ENCODE measurements around the gene SEMA5A. TPM values are rescaled to one million over a fixed set of nuclear protein-coding genes. Genes with fewer than 3 reads are reported as not detected.

SEMA5A gene
- total RNA-seq, 2 experiments from 2014 or later, result 1.1 to 1.7 TPM

- H3K9me3 Mint-ChIP-seq, result peaks cover 2% of the 10 kb centered on the region
- ChIA-PET CTCF (no interaction called here), POLR2A (no interaction called here)
These were observed 197.4 kb downstream of the SEMA5A start for GRCh38 chr5:9348401-9348996.

GRCh38 chr5:9347541-9348295, 198.2 kb downstream of the SEMA5A start:
- H3K4me3 Mint-ChIP-seq, result no peak overlapping the region
- peaks cover 2% of the 10 kb centered on the region for H3K9me3 Mint-ChIP-seq
- no peak overlapping the region for H3K27ac Mint-ChIP-seq
- no peaks in the 10 kb centered on the region for H3K4me1 Mint-ChIP-seq
- no peaks in the 10 kb centered on the region for H3K36me3 Mint-ChIP-seq (ENCODE audit: low read depth)
- POLR2A ChIA-PET, result no interaction called here
- no peaks in the 10 kb centered on the region for H3K27me3 Mint-ChIP-seq
- CTCF ChIA-PET, result no interaction called here
- DNase-seq, result no peak

More at GRCh38 chr5:9348401-9348996, 197.4 kb downstream of the SEMA5A start:
- Mint-ChIP-seq H3K27me3 (no peaks in the 10 kb centered on the region), H3K4me1 (no peaks in the 10 kb centered on the region), H3K36me3 (ENCODE audit: low read depth) (no peaks in the 10 kb centered on the region), H3K4me3 (no peak overlapping the region), H3K27ac (no peak overlapping the region)
- no peak for DNase-seq

- no peak overlapping the region for H3K27ac Mint-ChIP-seq
- DNase-seq, result no peak
- ChIA-PET POLR2A (no interaction called here), CTCF (no interaction called here)
- no peaks in the 10 kb centered on the region for H3K27me3 Mint-ChIP-seq
- H3K4me3 Mint-ChIP-seq, result no peak overlapping the region
- H3K4me1 Mint-ChIP-seq, result no peaks in the 10 kb centered on the region
- no peaks in the 10 kb centered on the region for H3K36me3 Mint-ChIP-seq (ENCODE audit: low read depth)
- H3K9me3 Mint-ChIP-seq, result peaks cover 2% of the 10 kb centered on the region
These were observed 198.8 kb downstream of the SEMA5A start for GRCh38 chr5:9347032-9347431.

- no peak overlapping the region for H3K27ac Mint-ChIP-seq
- no peak overlapping the region for H3K4me3 Mint-ChIP-seq
- POLR2A ChIA-PET, result no interaction called here
- CTCF ChIA-PET, result no interaction called here
- H3K9me3 Mint-ChIP-seq, result no peaks in the 10 kb centered on the region
- no peak for DNase-seq
- H3K36me3 Mint-ChIP-seq (ENCODE audit: low read depth), result no peaks in the 10 kb centered on the region
- H3K4me1 Mint-ChIP-seq, result no peaks in the 10 kb centered on the region
- no peaks in the 10 kb centered on the region for H3K27me3 Mint-ChIP-seq
These were observed 201.1 kb downstream of the SEMA5A start for GRCh38 chr5:9344751-9345240.

GRCh38 chr5:9343146-9343850, 202.6 kb downstream of the SEMA5A start:
- H3K36me3 Mint-ChIP-seq (ENCODE audit: low read depth), result no peaks in the 10 kb centered on the region
- H3K4me1 Mint-ChIP-seq, result peaks cover 1% of the 10 kb centered on the region
- POLR2A ChIA-PET, result no interaction called here
- H3K27ac Mint-ChIP-seq, result no peak overlapping the region
- H3K4me3 Mint-ChIP-seq, result no peak overlapping the region
- no peak for DNase-seq
- H3K9me3 Mint-ChIP-seq, result peaks cover 6% of the 10 kb centered on the region
- CTCF ChIA-PET, result no interaction called here
- no peaks in the 10 kb centered on the region for H3K27me3 Mint-ChIP-seq

GRCh38 chr5:9342161-9342787, 203.6 kb downstream of the SEMA5A start:
- Mint-ChIP-seq H3K4me3 (no peak overlapping the region), H3K9me3 (peaks cover 7% of the 10 kb centered on the region), H3K4me1 (peaks cover 1% of the 10 kb centered on the region), H3K27me3 (no peaks in the 10 kb centered on the region), H3K36me3 (ENCODE audit: low read depth) (no peaks in the 10 kb centered on the region), H3K27ac (no peak overlapping the region)
- POLR2A ChIA-PET, result no interaction called here
- DNase-seq, result no peak
- CTCF ChIA-PET, result no interaction called here

- no peak for DNase-seq
- H3K9me3 Mint-ChIP-seq, result peaks cover 10% of the 10 kb centered on the region
- peaks cover 1% of the 10 kb centered on the region for H3K4me1 Mint-ChIP-seq
- ChIA-PET CTCF (no interaction called here), POLR2A (no interaction called here)
- no peak overlapping the region for H3K27ac Mint-ChIP-seq
- no peaks in the 10 kb centered on the region for H3K27me3 Mint-ChIP-seq
- no peak overlapping the region for H3K4me3 Mint-ChIP-seq
- no peaks in the 10 kb centered on the region for H3K36me3 Mint-ChIP-seq (ENCODE audit: low read depth)
These were observed 205.8 kb downstream of the SEMA5A start for GRCh38 chr5:9340085-9340484.

- Mint-ChIP-seq H3K27me3 (no peaks in the 10 kb centered on the region), H3K9me3 (peaks cover 10% of the 10 kb centered on the region), H3K4me3 (no peak overlapping the region), H3K36me3 (ENCODE audit: low read depth) (no peaks in the 10 kb centered on the region), H3K4me1 (peaks cover 1% of the 10 kb centered on the region), H3K27ac (no peak overlapping the region)
- DNase-seq, result no peak
- ChIA-PET POLR2A (no interaction called here), CTCF (no interaction called here)
These were observed 206.6 kb downstream of the SEMA5A start for GRCh38 chr5:9339206-9339818.

GRCh38 chr5:9338796-9339195, 207.1 kb downstream of the SEMA5A start:
- H3K9me3 Mint-ChIP-seq, result peaks cover 10% of the 10 kb centered on the region
- no peak overlapping the region for H3K4me3 Mint-ChIP-seq
- no peaks in the 10 kb centered on the region for H3K27me3 Mint-ChIP-seq
- no peaks in the 10 kb centered on the region for H3K36me3 Mint-ChIP-seq (ENCODE audit: low read depth)
- H3K4me1 Mint-ChIP-seq, result peaks cover 3% of the 10 kb centered on the region
- ChIA-PET CTCF (no interaction called here), POLR2A (no interaction called here)
- no peak overlapping the region for H3K27ac Mint-ChIP-seq
- DNase-seq, result no peak

- Mint-ChIP-seq H3K36me3 (ENCODE audit: low read depth) (no peaks in the 10 kb centered on the region), H3K27ac (no peak overlapping the region), H3K4me3 (no peak overlapping the region), H3K9me3 (peaks cover 10% of the 10 kb centered on the region), H3K27me3 (no peaks in the 10 kb centered on the region), H3K4me1 (peaks cover 3% of the 10 kb centered on the region)
- CTCF ChIA-PET, result no interaction called here
- POLR2A ChIA-PET, result no interaction called here
- DNase-seq, result no peak
These were observed 207.8 kb downstream of the SEMA5A start for GRCh38 chr5:9337928-9338595.

GRCh38 chr5:9335754-9336495, 209.9 kb downstream of the SEMA5A start:
- H3K27me3 Mint-ChIP-seq, result no peaks in the 10 kb centered on the region
- no peak for DNase-seq
- no peak overlapping the region for H3K27ac Mint-ChIP-seq
- CTCF ChIA-PET, result interaction anchor here (1.0 kb wide), 1 partner anchor 14 kb away, joined by 3 read pairs; no protein-coding TSS in a partner anchor
- H3K36me3 Mint-ChIP-seq (ENCODE audit: low read depth), result no peaks in the 10 kb centered on the region
- POLR2A ChIA-PET, result no interaction called here
- peaks cover 3% of the 10 kb centered on the region for H3K4me1 Mint-ChIP-seq
- peaks cover 10% of the 10 kb centered on the region for H3K9me3 Mint-ChIP-seq
- H3K4me3 Mint-ChIP-seq, result no peak overlapping the region

- CTCF ChIA-PET, result no interaction called here
- POLR2A ChIA-PET, result no interaction called here
- no peak for DNase-seq
- no peak overlapping the region for H3K27ac Mint-ChIP-seq
- peaks cover 3% of the 10 kb centered on the region for H3K4me1 Mint-ChIP-seq
- peaks cover 10% of the 10 kb centered on the region for H3K9me3 Mint-ChIP-seq
- H3K36me3 Mint-ChIP-seq (ENCODE audit: low read depth), result no peaks in the 10 kb centered on the region
- no peak overlapping the region for H3K4me3 Mint-ChIP-seq
- H3K27me3 Mint-ChIP-seq, result no peaks in the 10 kb centered on the region
These were observed 210.6 kb downstream of the SEMA5A start for GRCh38 chr5:9335269-9335668.

Measured in activated CD4-positive, alpha-beta memory T cell treated with anti-CD3 and anti-CD28 coated beads, Interleukin-2, amount 10 ng/mL, durations not matched to agents 7 days and 5 days (primary cell).